IMR-90 (cell line): Measurements from ENCODE around the gene DNAH3. TPM values are rescaled to one million over a fixed set of nuclear protein-coding genes. Genes with fewer than 3 reads are reported as not detected.

ENCODE experiments used
- ATAC-seq: fragments of 200-7000 bp; cut with Tn5 transposase; 2 replicates; pipeline ENCODE4 v1.9.1; 2020; ENCODE audit warnings: low read depth, mild to moderate bottlenecking, moderate library complexity
- BruUV-seq: library from RNA; stranded (reverse); fragments of 400-500 nt; replicated peaks from 2 replicates; lab custom pipeline; 2021; lab: Mats Ljungman, UMichigan
- CTCF ChIA-PET: fragments of 300-600 bp; formaldehyde crosslinking; extraction: SDS; loops from one replicate; lab custom pipeline; 2021; ENCODE audit warnings: antibody characterized with exemption; lab: Yijun Ruan, JAX
- POLR2A ChIA-PET: fragments of 300-600 bp; sonication (Branson Sonifier 250); formaldehyde crosslinking; loops from one replicate; lab custom pipeline; 2022; ENCODE audit warnings: antibody characterized with exemption; ENCODE audit not compliant: unreplicated experiment; lab: Charles Lee
- DNase-seq: peaks from one replicate; pipeline ENCODE4 v3.0.0; 2013
- H2AFZ ChIP-seq: replicated peaks from 2 replicates; pipeline ENCODE3; 2013; ENCODE audit warnings: low read length, mild to moderate bottlenecking; ENCODE audit not compliant: poor library complexity
- H2AK5ac ChIP-seq: 2 replicates; pipeline ENCODE4 v1.6.1; 2013; ENCODE audit warnings: low read depth, low read length, inconsistent platforms
- H2AK9ac ChIP-seq: replicated peaks from 2 replicates; pipeline ENCODE3; 2013; ENCODE audit warnings: mild to moderate bottlenecking, low read depth, low read length, moderate library complexity; ENCODE audit not compliant: poor library complexity
- H2BK120ac ChIP-seq: 2 replicates; pipeline ENCODE4 v1.6.1; 2013; ENCODE audit warnings: low read depth, low read length, inconsistent platforms
- H2BK15ac ChIP-seq: 3 replicates; pipeline ENCODE4 v1.6.1; 2013; ENCODE audit warnings: low read depth, low read length, inconsistent platforms
- H2BK20ac ChIP-seq: 2 replicates; pipeline ENCODE4 v1.6.1; 2013; ENCODE audit warnings: low read depth, mild to moderate bottlenecking, inconsistent platforms, low read length, moderate library complexity
- H2BK5ac ChIP-seq: 2 replicates; pipeline ENCODE4 v1.6.1; 2013; ENCODE audit warnings: mild to moderate bottlenecking, low read depth, low read length, inconsistent platforms; ENCODE audit not compliant: poor library complexity, severe bottlenecking
- H3K14ac ChIP-seq: replicated peaks from 2 replicates; pipeline ENCODE4 v1.6.1; 2013; ENCODE audit warnings: low read depth, low read length, inconsistent platforms
- H3K18ac ChIP-seq: 2 replicates; pipeline ENCODE4 v1.6.1; 2013; ENCODE audit warnings: low read depth, low read length, control low read depth
- H3K23ac ChIP-seq: 2 replicates; pipeline ENCODE4 v1.6.1; 2013; ENCODE audit warnings: low read depth, low read length, inconsistent platforms
- H3K27ac ChIP-seq: 2 replicates; pipeline ENCODE4 v1.5.1; 2013; ENCODE audit warnings: mild to moderate bottlenecking, control low read depth, low read length; ENCODE audit not compliant: insufficient read depth
- H3K27me3 ChIP-seq: 2 replicates; pipeline ENCODE4 v1.6.1; 2013; ENCODE audit warnings: low read length; ENCODE audit not compliant: control insufficient read depth, insufficient read depth
- H3K36me3 ChIP-seq: 2 replicates; pipeline ENCODE4 v1.6.1; 2013; ENCODE audit warnings: low read length, mixed read lengths; ENCODE audit not compliant: control insufficient read depth, insufficient read depth
- H3K4ac ChIP-seq: 2 replicates; pipeline ENCODE4 v1.6.1; 2013; ENCODE audit warnings: low read depth, low read length, inconsistent platforms
- H3K4me1 ChIP-seq: 2 replicates; pipeline ENCODE4 v1.6.1; 2013; ENCODE audit warnings: low read length, mixed read lengths; ENCODE audit not compliant: control insufficient read depth, insufficient read depth
- H3K4me2 ChIP-seq: 2 replicates; pipeline ENCODE4 v1.6.1; 2013; ENCODE audit warnings: low read depth, mild to moderate bottlenecking, control low read depth, low read length, moderate library complexity
- H3K4me3 ChIP-seq: 2 replicates; pipeline ENCODE4 v1.5.1; 2013; ENCODE audit warnings: low read depth, mild to moderate bottlenecking, control low read depth, low read length, moderate library complexity; ENCODE audit not compliant: insufficient read depth
- H3K56ac ChIP-seq: 2 replicates; pipeline ENCODE4 v1.6.1; 2013; ENCODE audit warnings: low read length, inconsistent platforms; ENCODE audit not compliant: insufficient read depth; ENCODE audit errors: extremely low read depth
- H3K79me1 ChIP-seq, 2 experiments: 2 replicates each; pipeline ENCODE4 v1.6.1; 2013; ENCODE audit warnings: low read length in 2 of 2, inconsistent platforms in 1 of 2, low read depth in 1 of 2
- H3K9ac ChIP-seq: 2 replicates; pipeline ENCODE4 v1.6.1; 2013; ENCODE audit warnings: low read depth, low read length, control low read depth
- H3K9me1 ChIP-seq: 2 replicates; pipeline ENCODE4 v1.6.1; 2013; ENCODE audit warnings: low read length, inconsistent platforms; ENCODE audit not compliant: insufficient read depth
- H3K9me3 ChIP-seq: 2 replicates; pipeline ENCODE4 v1.6.1; 2013; ENCODE audit warnings: low read length; ENCODE audit not compliant: control insufficient read depth, insufficient read depth
- H4K20me1 ChIP-seq: 2 replicates; pipeline ENCODE4 v1.6.1; 2013; ENCODE audit warnings: low read length, inconsistent platforms; ENCODE audit not compliant: insufficient read depth
- H4K5ac ChIP-seq: 2 replicates; pipeline ENCODE4 v1.6.1; 2013; ENCODE audit warnings: mild to moderate bottlenecking, low read depth, low read length, control low read depth
- H4K8ac ChIP-seq, 2 experiments: 2 replicates each; pipeline ENCODE4 v1.6.1; 2013; ENCODE audit warnings: low read depth in 2 of 2, low read length in 2 of 2, control low read depth in 1 of 2, inconsistent platforms in 1 of 2
- H4K91ac ChIP-seq: 2 replicates; pipeline ENCODE4 v1.6.1; 2013; ENCODE audit warnings: low read depth, low read length, inconsistent platforms; ENCODE audit not compliant: insufficient read depth
- BHLHE40 ChIP-seq: fragments of 150-350 bp; IDR thresholded peaks from 2 replicates; pipeline ENCODE4 v1.6.1; 2016; ENCODE audit warnings: mild to moderate bottlenecking, low read depth, low read length
- CEBPB ChIP-seq: IDR thresholded peaks from 2 replicates; pipeline ENCODE4 v1.6.1; 2012; ENCODE audit warnings: low read depth, low read length, improper control_type of control experiment
- CHD1 ChIP-seq: IDR thresholded peaks from 2 replicates; pipeline ENCODE4 v1.6.1; 2012; ENCODE audit warnings: low read depth, low read length, improper control_type of control experiment
- CTCF ChIP-seq: conservative IDR thresholded peaks from 2 replicates; pipeline ENCODE4 v1.5.1; 2012; ENCODE audit warnings: mild to moderate bottlenecking, low read depth, low read length, improper control_type of control experiment
- FOS ChIP-seq: fragments of 150-350 bp; IDR thresholded peaks from 2 replicates; pipeline ENCODE4 v1.6.1; 2016; ENCODE audit warnings: low read depth, low read length
- MAFK ChIP-seq: IDR thresholded peaks from 2 replicates; pipeline ENCODE4 v1.6.1; 2012; ENCODE audit warnings: low read depth, low read length, improper control_type of control experiment
- MAZ ChIP-seq: IDR thresholded peaks from 2 replicates; pipeline ENCODE4 v1.6.1; 2012; ENCODE audit warnings: low read depth, mild to moderate bottlenecking, low read length, improper control_type of control experiment, moderate library complexity, borderline replicate concordance
- MXI1 ChIP-seq: IDR thresholded peaks from 2 replicates; pipeline ENCODE4 v1.6.1; 2012; ENCODE audit warnings: low read depth, mild to moderate bottlenecking, low read length, moderate library complexity, borderline replicate concordance
- POLR2A ChIP-seq: IDR thresholded peaks from 2 replicates; pipeline ENCODE4 v1.6.1; 2012; ENCODE audit warnings: mild to moderate bottlenecking, low read depth, low read length
- RCOR1 ChIP-seq: IDR thresholded peaks from 2 replicates; pipeline ENCODE4 v1.6.1; 2012; ENCODE audit warnings: mild to moderate bottlenecking, low read length, improper control_type of control experiment; ENCODE audit not compliant: insufficient replicate concordance
- SMC3 ChIP-seq: fragments of 150-350 bp; IDR thresholded peaks from 2 replicates; pipeline ENCODE4 v1.6.1; 2016; ENCODE audit warnings: low read depth, mild to moderate bottlenecking, antibody characterized with exemption, low read length, moderate library complexity
- WGBS, 2 experiments: methylation state at CpG; one replicate each; pipeline versions ENCODE4 v1.1.5 to v1.1.7; 2013; ENCODE audit warnings: missing lambda C conversion rate in 2 of 2; ENCODE audit not compliant: insufficient read length in 1 of 2; ENCODE audit errors: extremely low coverage in 2 of 2; 5-methylcytosine and 5-hydroxymethylcytosine counted together
- dilution Hi-C: fragments of 300-500 bp; cut with HindIII; formaldehyde crosslinking; loops from one replicate; pipeline ENCODE4 v1.14.3; 2018; ENCODE audit warnings: low sequenced_read_pairs; ENCODE audit not compliant: unreplicated experiment
- in situ Hi-C: fragments of 300-500 bp; cut with MboI; formaldehyde crosslinking; loops from 3 replicates; pipeline ENCODE4 v1.14.3; 2019; ENCODE audit warnings: low sequenced_read_pairs, inconsistent platforms, mixed read lengths
- intact Hi-C: fragments of 100-400 bp; cut with micrococcal nuclease; formaldehyde crosslinking; loops from 2 replicates; pipeline ENCODE4 v1.10.0; 2022
- polyA plus RNA-seq, 3 experiments: library from polyadenylated mRNA; depleted of rRNA; stranded (reverse); fragments of >200 nt; gene quantifications; 2 replicates each; pipeline ENCODE4 v1.2.3, GENCODE V29; 2012; ENCODE audit warnings: low replicate concordance in 1 of 3
- total RNA-seq: library from RNA; depleted of rRNA; stranded (reverse); fragments of >200 nt; gene quantifications from 2 replicates; pipeline ENCODE4 v1.2.3, GENCODE V29; 2012
- TF ChIP-seq, protein P1 (sequence below): fragments of 150-350 bp; IDR thresholded peaks from 2 replicates; pipeline ENCODE4 v1.6.1; 2017; ENCODE audit warnings: mild to moderate bottlenecking, antibody characterized with exemption, low read length, low read depth
- TF ChIP-seq, protein P2 (sequence below): fragments of 150-350 bp; IDR thresholded peaks from 2 replicates; pipeline ENCODE4 v1.6.1; 2016; ENCODE audit warnings: low read depth, mild to moderate bottlenecking, low read length, moderate library complexity, borderline replicate concordance

The DNAH3 gene
- total and polyA plus RNA-seq, 2 of the 4 experiments (the other 2 are of a cell fraction): not detected

GRCh38 chr16:21159281-21159951, 8.8 kb upstream of the DNAH3 start:
- peak overlapping the region; percentile 76 for H3K9ac ChIP-seq
- BruUV-seq: no TSS peak
- H2BK120ac ChIP-seq: peak overlapping the region; percentile 32
- H2AK5ac ChIP-seq: peak overlapping the region; percentile 69; the same call in 1 of the 2 replicates
- H2AK9ac ChIP-seq: peak overlapping the region; percentile 74
- ATAC-seq (peak; percentile 28), DNase-seq (no peak)
- peaks cover 0 to 36% of the 10 kb centered on the region in 2 experiments; a peak in 3 of 4 replicates for H3K79me1 ChIP-seq
- peaks cover 3% of the 10 kb centered on the region; the same call in 1 of the 2 replicates for H4K20me1 ChIP-seq
- peak overlapping the region; percentile 69 for H3K4ac ChIP-seq
- H2BK5ac ChIP-seq: peak overlapping the region; percentile 4
- dilution Hi-C loops (no loop called here), intact Hi-C loops (loop anchor here (2.0 to 5.0 kb wide), 3 partner anchors 123 to 353 kb away; partner anchors contain the start of genes DCUN1D3, ERI2, LYRM1 and REXO5), in situ Hi-C loops (loop anchor here (5.0 to 25.0 kb wide), 3 partner anchors 138 to 1178 kb away; no protein-coding TSS in a partner anchor)
- H4K5ac ChIP-seq: no peak overlapping the region
- peak overlapping the region; percentile 94 for H2AFZ ChIP-seq
- H3K23ac ChIP-seq: peak overlapping the region; percentile 48
- H3K27me3 ChIP-seq: no peaks in the 10 kb centered on the region
- H3K27ac ChIP-seq: peak overlapping the region; percentile 59
- peak overlapping the region; percentile 91 for H3K4me2 ChIP-seq
- 0 out of 3 replicates have a peak overlapping the region, but pooled peaks have one; percentile 58 for H2BK15ac ChIP-seq
- no peak overlapping the region for H3K18ac ChIP-seq
- ChIA-PET POLR2A (no interaction called here), CTCF (interaction anchor here (0.6 to 1.4 kb wide), 3 partner anchors 29 to 1162 kb away, joined by 3 to 9 read pairs (median 3); no protein-coding TSS in a partner anchor)
- H4K91ac ChIP-seq: peak overlapping the region; percentile 45
- H3K9me1 ChIP-seq: peaks cover 7% of the 10 kb centered on the region; the same call in 1 of the 2 replicates
- peak overlapping the region; percentile 46 to 52; a peak in 2 of 4 replicates for H4K8ac ChIP-seq
- H2BK20ac ChIP-seq: 0 out of 2 replicates have a peak overlapping the region, but pooled peaks have one; percentile 13
- no peaks in the 10 kb centered on the region for H3K9me3 ChIP-seq
- H3K36me3 ChIP-seq: peaks cover 15% of the 10 kb centered on the region
- H3K14ac ChIP-seq: peak overlapping the region; percentile 68
- peak overlapping the region; percentile 24; the same call in 1 of the 2 replicates for H3K56ac ChIP-seq
- 36% methylated on average over 5 of the region's 27 CpGs; no CpG with 5 or more reads in 1 of the 2 experiments for WGBS, 2 experiments
- peak overlapping the region; percentile 81 for H3K4me3 ChIP-seq
- peaks cover 9% of the 10 kb centered on the region for H3K4me1 ChIP-seq
- no peak for TF ChIP-seq MAZ
- no peak for TF ChIP-seq CTCF
- TF ChIP-seq BHLHE40: no peak
- no peak for TF ChIP-seq SMC3
- no peak for TF ChIP-seq FOS
- no peak for TF ChIP-seq RCOR1
- TF ChIP-seq, protein P1, sequence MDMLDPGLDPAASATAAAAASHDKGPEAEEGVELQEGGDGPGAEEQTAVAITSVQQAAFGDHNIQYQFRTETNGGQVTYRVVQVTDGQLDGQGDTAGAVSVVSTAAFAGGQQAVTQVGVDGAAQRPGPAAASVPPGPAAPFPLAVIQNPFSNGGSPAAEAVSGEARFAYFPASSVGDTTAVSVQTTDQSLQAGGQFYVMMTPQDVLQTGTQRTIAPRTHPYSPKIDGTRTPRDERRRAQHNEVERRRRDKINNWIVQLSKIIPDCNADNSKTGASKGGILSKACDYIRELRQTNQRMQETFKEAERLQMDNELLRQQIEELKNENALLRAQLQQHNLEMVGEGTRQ: no peak
- TF ChIP-seq, protein P2, sequence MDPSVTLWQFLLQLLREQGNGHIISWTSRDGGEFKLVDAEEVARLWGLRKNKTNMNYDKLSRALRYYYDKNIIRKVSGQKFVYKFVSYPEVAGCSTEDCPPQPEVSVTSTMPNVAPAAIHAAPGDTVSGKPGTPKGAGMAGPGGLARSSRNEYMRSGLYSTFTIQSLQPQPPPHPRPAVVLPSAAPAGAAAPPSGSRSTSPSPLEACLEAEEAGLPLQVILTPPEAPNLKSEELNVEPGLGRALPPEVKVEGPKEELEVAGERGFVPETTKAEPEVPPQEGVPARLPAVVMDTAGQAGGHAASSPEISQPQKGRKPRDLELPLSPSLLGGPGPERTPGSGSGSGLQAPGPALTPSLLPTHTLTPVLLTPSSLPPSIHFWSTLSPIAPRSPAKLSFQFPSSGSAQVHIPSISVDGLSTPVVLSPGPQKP: no peak
- no peak for TF ChIP-seq POLR2A
- no peak for TF ChIP-seq CHD1
- no peak for TF ChIP-seq CEBPB
- no peak for TF ChIP-seq MXI1
- no peak for TF ChIP-seq MAFK
